Activated T-cell treated with anti-CD3 and anti-CD28 coated beads, Interleukin-2, amount 50 U/mL, for 4 hours (primary cell): ENCODE measurements around the gene GPR37L1. TPM values are rescaled to one million over a fixed set of nuclear protein-coding genes. Genes with fewer than 3 reads are reported as not detected.
A peak's percentile ranks its signal among the peaks of the same experiment; 100 is the strongest.
"Not testable (repeated sequence)": the region's sequence is repeated elsewhere in the genome, so short reads cannot be mapped to it uniquely, and the experiment has no call there.

ENCODE experiments used
- ATAC-seq, 2 donors: fragments of 200-7000 bp; cut with Tn5 transposase; one replicate each; pipeline ENCODE4 v1.10.0; 2021
- DNase-seq: peaks from one replicate; pipeline ENCODE4 v3.0.0-alpha.2; 2020
- H3K27me3 Mint-ChIP-seq: one replicate; pipeline ENCODE4 v1.8.0; 2021; ENCODE audit warnings: low read depth, mixed read lengths
- H3K36me3 Mint-ChIP-seq: one replicate; pipeline ENCODE4 v1.8.0; 2022; ENCODE audit warnings: mixed read lengths; ENCODE audit not compliant: insufficient read depth
- H3K4me1 Mint-ChIP-seq: one replicate; pipeline ENCODE4 v1.8.0; 2021; ENCODE audit warnings: low read depth, mixed read lengths
- H3K4me3 Mint-ChIP-seq: one replicate; pipeline ENCODE4 v1.8.0; 2021; ENCODE audit warnings: mild to moderate bottlenecking, moderate library complexity, mixed read lengths
- H3K9me3 Mint-ChIP-seq: one replicate; pipeline ENCODE4 v1.8.0; 2021; ENCODE audit warnings: mixed read lengths
- total RNA-seq, 3 donors: library from RNA; stranded (reverse); gene quantifications; one replicate each; pipeline ENCODE4 v1.2.1, GENCODE V29; 2021

Gene GPR37L1
- total RNA-seq, 3 donors from 2014 or later = not detected

DNA sequence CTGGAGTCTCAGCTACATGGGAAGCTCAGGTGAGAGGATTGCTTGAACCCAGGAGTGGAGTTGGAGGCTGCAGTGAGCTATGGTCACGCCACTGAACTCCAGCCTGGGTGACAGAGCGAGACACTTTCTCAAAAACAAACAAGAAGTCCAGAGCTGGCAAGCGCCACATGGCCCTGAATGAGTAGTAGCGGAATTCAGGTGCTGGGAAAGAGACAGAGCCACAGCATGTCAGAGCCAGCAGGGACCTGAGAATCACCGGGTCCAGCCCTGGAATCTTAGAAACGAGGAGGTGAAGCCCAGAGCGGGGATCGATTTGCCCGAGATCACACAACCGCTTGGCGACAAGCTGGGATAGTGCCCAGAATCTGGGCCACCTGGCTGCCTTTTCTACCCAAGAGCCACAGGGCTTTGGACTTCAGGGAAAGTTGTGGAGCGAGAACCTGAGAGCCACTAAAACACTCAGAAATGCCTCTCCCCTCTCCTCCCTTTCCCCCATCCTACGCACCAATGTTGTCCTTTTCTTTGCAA is 12.0 kb downstream of the GPR37L1 start:
- Mint-ChIP-seq H3K4me1 (peaks cover 6% of the 10 kb centered on the region), H3K4me3 (no peak overlapping the region), H3K27me3 (no peaks in the 10 kb centered on the region), H3K9me3 (no peaks in the 10 kb centered on the region), H3K36me3 (peaks cover 6% of the 10 kb centered on the region)
- DNase-seq (no peak), ATAC-seq (peak in 1 of 2 donors; percentile 9)

DNA sequence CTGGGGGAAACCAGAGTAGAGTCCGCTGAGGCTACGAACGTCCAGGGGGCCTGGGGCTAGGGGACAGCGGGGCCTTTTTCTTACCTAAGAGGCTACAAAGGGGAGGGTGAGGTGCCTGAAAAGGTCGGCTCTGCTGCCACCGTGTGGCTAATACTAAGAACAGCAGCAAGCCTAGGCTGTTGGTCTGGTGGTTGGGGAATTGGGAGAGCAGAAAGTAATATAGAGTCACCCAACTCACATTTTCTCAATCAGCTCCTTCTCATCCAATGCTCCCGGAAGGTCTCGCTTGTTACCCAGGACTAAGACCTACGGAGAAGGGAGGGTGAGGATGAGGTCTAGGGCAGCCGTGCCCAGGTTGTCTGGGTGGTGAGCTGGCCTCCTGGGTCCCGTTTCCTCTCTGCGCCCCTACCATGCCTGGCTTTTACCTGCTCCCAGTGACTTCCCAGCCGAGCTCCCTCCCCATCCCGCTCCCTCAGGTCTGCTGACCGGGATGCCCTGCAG is 12.6 kb downstream of the GPR37L1 start:
- DNase-seq (peak; percentile 42), ATAC-seq (peak; percentile 86)
- no peak overlapping the region for H3K4me3 Mint-ChIP-seq
- H3K36me3 Mint-ChIP-seq = peaks cover 6% of the 10 kb centered on the region
- peaks cover 6% of the 10 kb centered on the region for H3K4me1 Mint-ChIP-seq
- no peaks in the 10 kb centered on the region for H3K27me3 Mint-ChIP-seq
- no peaks in the 10 kb centered on the region for H3K9me3 Mint-ChIP-seq

- DNase-seq = no peak
- Mint-ChIP-seq H3K4me1 (peaks cover 36% of the 10 kb centered on the region), H3K36me3 (peaks cover 2% of the 10 kb centered on the region), H3K4me3 (no peak overlapping the region), H3K9me3 (no peaks in the 10 kb centered on the region), H3K27me3 (no peaks in the 10 kb centered on the region)
- ATAC-seq = no peak
Observed at GRCh38 chr1:202140833-202141232, 18.1 kb downstream of the GPR37L1 start.

DNA sequence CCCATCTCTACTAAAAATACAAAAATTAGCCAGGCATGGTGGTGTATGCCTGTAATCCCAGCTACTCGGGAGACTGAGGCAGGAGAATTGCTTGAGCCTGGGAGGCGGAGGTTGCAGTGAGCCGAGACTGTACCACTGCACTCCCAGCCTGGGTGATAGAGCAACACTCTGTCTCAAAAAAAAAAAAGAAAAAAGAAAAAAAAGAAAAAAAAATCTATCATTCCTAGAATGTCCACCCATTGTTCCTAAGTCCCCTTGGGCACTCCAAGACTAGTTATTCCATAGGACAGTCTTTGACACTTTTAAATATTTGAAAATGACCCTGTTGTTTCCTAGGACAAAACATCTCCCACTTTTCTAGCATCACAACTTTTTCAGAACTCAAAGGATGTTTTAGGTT is 18.8 kb downstream of the GPR37L1 start:
- H3K4me3 Mint-ChIP-seq, H3K27me3 Mint-ChIP-seq, DNase-seq, H3K9me3 Mint-ChIP-seq, ATAC-seq, H3K36me3 Mint-ChIP-seq: not testable (repeated sequence)
- peaks cover 36% of the 10 kb centered on the region for H3K4me1 Mint-ChIP-seq

GRCh38 chr1:202143011-202143767 is 20.5 kb downstream of the GPR37L1 start:
- Mint-ChIP-seq H3K9me3 (no peaks in the 10 kb centered on the region), H3K4me1 (peaks cover 37% of the 10 kb centered on the region), H3K27me3 (no peaks in the 10 kb centered on the region), H3K4me3 (peak overlapping the region; percentile 91), H3K36me3 (peaks cover 5% of the 10 kb centered on the region)
- no peak for DNase-seq
- peak; percentile 10 to 23 for ATAC-seq

GRCh38 chr1:202143768-202144401 is 21.2 kb downstream of the GPR37L1 start:
- Mint-ChIP-seq H3K4me3 (peak overlapping the region; percentile 91), H3K9me3 (no peaks in the 10 kb centered on the region), H3K27me3 (no peaks in the 10 kb centered on the region), H3K4me1 (peaks cover 36% of the 10 kb centered on the region), H3K36me3 (peaks cover 8% of the 10 kb centered on the region)
- DNase-seq (no peak), ATAC-seq (peak; percentile 62 to 65)

DNA sequence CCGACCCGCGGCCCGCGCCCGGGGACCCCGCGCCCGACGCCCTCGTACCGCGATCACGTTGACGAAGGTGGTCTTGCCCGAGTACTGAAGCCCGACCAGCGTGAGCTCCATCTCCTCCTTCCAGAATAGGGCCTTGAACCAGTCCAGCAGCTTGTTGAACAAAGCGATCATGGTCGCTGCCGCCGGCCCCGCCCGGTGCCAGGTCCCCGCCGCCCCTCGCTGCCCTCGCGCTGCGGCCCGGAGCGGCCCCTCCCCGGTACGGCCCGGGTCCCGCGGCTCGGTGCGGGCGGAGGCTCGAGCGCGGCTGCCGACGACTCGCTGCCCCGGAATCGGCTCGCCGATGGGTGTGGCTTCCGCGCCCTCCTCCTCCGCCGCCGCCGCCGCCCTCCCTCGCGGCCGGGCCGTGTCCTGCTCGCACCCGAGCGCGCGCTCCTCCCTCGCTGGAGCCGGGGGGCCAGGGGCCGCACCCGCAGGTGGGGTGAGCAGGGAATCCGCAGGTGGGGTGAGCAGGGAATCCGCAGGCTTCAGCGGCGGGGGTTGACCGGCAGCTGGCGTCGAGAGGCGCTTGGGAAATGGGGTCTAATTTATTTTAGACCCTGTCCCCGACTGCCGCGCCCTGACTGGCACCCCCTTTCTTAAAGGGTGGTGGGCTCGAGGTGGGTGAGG is 21.8 kb downstream of the GPR37L1 start, which contains the start of gene ARL8A:
TSS of gene ARL8A (minus strand) at position 336 of the 666 bp plus-strand sequence. CDS start at position 171, 165 bp downstream.
- peaks cover 13% of the 10 kb centered on the region for H3K36me3 Mint-ChIP-seq
- no peaks in the 10 kb centered on the region for H3K9me3 Mint-ChIP-seq
- no peaks in the 10 kb centered on the region for H3K27me3 Mint-ChIP-seq
- H3K4me1 Mint-ChIP-seq = peaks cover 34% of the 10 kb centered on the region
- DNase-seq (peak; percentile 60), ATAC-seq (peak; percentile 84 to 85)
- peak within 1 kb of the TSS; percentile 91 for H3K4me3 Mint-ChIP-seq

- no peaks in the 10 kb centered on the region for H3K9me3 Mint-ChIP-seq
- H3K4me1 Mint-ChIP-seq = peaks cover 34% of the 10 kb centered on the region
- peaks cover 16% of the 10 kb centered on the region for H3K36me3 Mint-ChIP-seq
- peak overlapping the region; percentile 83 for H3K4me3 Mint-ChIP-seq
- ATAC-seq = peak; percentile 19 to 36
- no peaks in the 10 kb centered on the region for H3K27me3 Mint-ChIP-seq
- no peak for DNase-seq
Observed at GRCh38 chr1:202145068-202145743, 22.5 kb downstream of the GPR37L1 start.

GRCh38 chr1:202145744-202146140 is 23.0 kb downstream of the GPR37L1 start:
- not testable (repeated sequence) for H3K9me3 Mint-ChIP-seq, DNase-seq, H3K27me3 Mint-ChIP-seq, ATAC-seq
- Mint-ChIP-seq H3K36me3 (peaks cover 20% of the 10 kb centered on the region), H3K4me3 (peak overlapping the region; percentile 83), H3K4me1 (peaks cover 34% of the 10 kb centered on the region)

DNA sequence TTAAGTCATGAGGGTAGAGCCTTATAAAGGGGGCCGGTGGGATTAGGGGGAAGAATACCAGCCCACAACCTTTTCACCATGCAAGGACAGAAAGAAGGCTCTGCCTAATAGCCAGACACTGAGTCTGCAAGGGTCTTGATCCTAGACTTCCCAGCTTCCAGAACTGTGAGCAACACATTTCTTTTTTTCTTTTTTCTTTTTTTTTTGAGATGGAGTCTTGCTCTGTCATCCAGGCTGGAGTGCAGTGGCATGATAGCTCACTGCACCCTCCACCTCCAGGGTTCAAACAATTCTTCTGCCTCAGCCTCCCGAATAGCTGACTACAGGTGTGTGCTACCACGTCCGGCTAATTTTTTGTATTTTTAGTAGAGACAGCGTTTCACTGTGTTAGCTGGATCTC is 23.6 kb downstream of the GPR37L1 start:
- H3K9me3 Mint-ChIP-seq = no peaks in the 10 kb centered on the region
- no peaks in the 10 kb centered on the region for H3K27me3 Mint-ChIP-seq
- no peak overlapping the region for H3K4me3 Mint-ChIP-seq
- no peak for DNase-seq
- no peak for ATAC-seq
- H3K4me1 Mint-ChIP-seq = peaks cover 32% of the 10 kb centered on the region
- peaks cover 25% of the 10 kb centered on the region for H3K36me3 Mint-ChIP-seq

GRCh38 chr1:202146993-202147392 is 24.3 kb downstream of the GPR37L1 start:
- Mint-ChIP-seq H3K9me3 (no peaks in the 10 kb centered on the region), H3K4me1 (peaks cover 28% of the 10 kb centered on the region), H3K27me3 (no peaks in the 10 kb centered on the region), H3K4me3 (no peak overlapping the region), H3K36me3 (peaks cover 26% of the 10 kb centered on the region)
- no peak for DNase-seq
- no peak for ATAC-seq

GRCh38 chr1:202148391-202148790 is 25.7 kb downstream of the GPR37L1 start:
- Mint-ChIP-seq H3K9me3 (no peaks in the 10 kb centered on the region), H3K4me1 (peaks cover 14% of the 10 kb centered on the region), H3K36me3 (peaks cover 31% of the 10 kb centered on the region), H3K4me3 (no peak overlapping the region), H3K27me3 (no peaks in the 10 kb centered on the region)
- ATAC-seq = no peak
- DNase-seq = no peak

GRCh38 chr1:202149566-202149965 is 26.8 kb downstream of the GPR37L1 start:
- no peak overlapping the region for H3K4me3 Mint-ChIP-seq
- H3K9me3 Mint-ChIP-seq = no peaks in the 10 kb centered on the region
- H3K27me3 Mint-ChIP-seq = no peaks in the 10 kb centered on the region
- ATAC-seq (no peak), DNase-seq (no peak)
- H3K4me1 Mint-ChIP-seq = peaks cover 16% of the 10 kb centered on the region
- peaks cover 36% of the 10 kb centered on the region for H3K36me3 Mint-ChIP-seq

- Mint-ChIP-seq H3K36me3 (peaks cover 42% of the 10 kb centered on the region), H3K9me3 (no peaks in the 10 kb centered on the region), H3K4me3 (no peak overlapping the region), H3K4me1 (peaks cover 21% of the 10 kb centered on the region), H3K27me3 (no peaks in the 10 kb centered on the region)
- ATAC-seq (no peak), DNase-seq (no peak)
Observed at GRCh38 chr1:202150187-202150586, 27.5 kb downstream of the GPR37L1 start.
